Spleen (tissue), 7 donors: Measurements from ENCODE around the gene NUP35.

ENCODE experiments used
- POLR2A ChIP-seq, 3 donors: fragments of 450-650 bp; IDR thresholded peaks; one replicate each; pipeline ENCODE4 v1.5.1; 2017; ENCODE audit warnings: antibody characterized with exemption in 3 of 3, mild to moderate bottlenecking in 1 of 3
- POLR2AphosphoS5 ChIP-seq, 3 donors: sonication (generic); formaldehyde crosslinking; IDR thresholded peaks; one replicate each; pipeline ENCODE4 v1.5.1; 2017; ENCODE audit warnings: antibody characterized with exemption in 3 of 3
- TF ChIP-seq, protein P1 (sequence below), 11 experiments: fragments of 200-600 bp in 7 of 11; fragments of 450-650 bp in 4 of 11; sonication (generic) in 4 of 11; IDR thresholded peaks in 8 of 11; conservative IDR thresholded peaks in 3 of 11; 1 replicate in 7 of 11; 2 replicates in 4 of 11; pipeline versions ENCODE4 v1.4.0 to v1.8.0; 2016 to 2021; ENCODE audit warnings: antibody characterized with exemption in 11 of 11, inconsistent platforms in 4 of 11, mild to moderate bottlenecking in 1 of 11
- donor health status: DM: no; HTN: no; CAD: no; lungs with moderate emphysema.
- donor health status: DM: no; HTN: no; CAD: no.
- donor health status: DM: no; HTN: no; CAD: no.

DNA sequence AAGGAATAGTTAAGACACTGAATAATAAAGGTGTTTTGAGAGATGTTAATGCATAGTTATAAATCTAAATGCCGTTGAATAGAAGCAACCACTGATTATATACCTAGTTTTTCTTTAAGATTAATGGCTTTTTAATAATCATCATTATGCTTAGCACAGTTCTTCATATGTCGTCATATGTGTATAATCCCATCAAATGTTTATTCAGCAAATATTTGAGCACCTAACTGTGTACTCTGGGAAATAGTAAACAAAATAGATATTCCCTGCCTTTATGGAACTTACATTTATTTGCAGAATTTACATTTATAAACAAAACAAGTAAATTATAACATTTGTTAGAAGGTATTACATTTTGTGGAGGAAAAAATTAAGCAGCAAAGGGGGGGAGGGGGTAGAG is 9.8 kb downstream of the NUP35 start:
- TF ChIP-seq, protein P1, sequence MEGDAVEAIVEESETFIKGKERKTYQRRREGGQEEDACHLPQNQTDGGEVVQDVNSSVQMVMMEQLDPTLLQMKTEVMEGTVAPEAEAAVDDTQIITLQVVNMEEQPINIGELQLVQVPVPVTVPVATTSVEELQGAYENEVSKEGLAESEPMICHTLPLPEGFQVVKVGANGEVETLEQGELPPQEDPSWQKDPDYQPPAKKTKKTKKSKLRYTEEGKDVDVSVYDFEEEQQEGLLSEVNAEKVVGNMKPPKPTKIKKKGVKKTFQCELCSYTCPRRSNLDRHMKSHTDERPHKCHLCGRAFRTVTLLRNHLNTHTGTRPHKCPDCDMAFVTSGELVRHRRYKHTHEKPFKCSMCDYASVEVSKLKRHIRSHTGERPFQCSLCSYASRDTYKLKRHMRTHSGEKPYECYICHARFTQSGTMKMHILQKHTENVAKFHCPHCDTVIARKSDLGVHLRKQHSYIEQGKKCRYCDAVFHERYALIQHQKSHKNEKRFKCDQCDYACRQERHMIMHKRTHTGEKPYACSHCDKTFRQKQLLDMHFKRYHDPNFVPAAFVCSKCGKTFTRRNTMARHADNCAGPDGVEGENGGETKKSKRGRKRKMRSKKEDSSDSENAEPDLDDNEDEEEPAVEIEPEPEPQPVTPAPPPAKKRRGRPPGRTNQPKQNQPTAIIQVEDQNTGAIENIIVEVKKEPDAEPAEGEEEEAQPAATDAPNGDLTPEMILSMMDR (IDR thresholded peaks at IDR 0.05 in 8 of 11, conservative IDR thresholded peaks at IDR 0.05 in 3 of 11): no peak
- no peak for TF ChIP-seq POLR2A (IDR thresholded peaks at IDR 0.05)
- TF ChIP-seq POLR2AphosphoS5 (IDR thresholded peaks at IDR 0.05): no peak
